Parathyroid adenoma (tissue), 2 donors: ENCODE results near the gene SLC37A3.

Experiments used
- H2AFZ ChIP-seq: fragments of 300-600 bp; sonication (generic); one replicate; pipeline ENCODE4 v1.7.0; 2017; ENCODE audit warnings: antibody characterized with exemption, mild to moderate bottlenecking
- H3K27ac ChIP-seq: fragments of 300-600 bp; sonication (generic); one replicate; pipeline ENCODE4 v1.7.0; 2017
- H3K27me3 ChIP-seq: fragments of 300-600 bp; sonication (generic); one replicate; pipeline ENCODE4 v1.7.0; 2017; ENCODE audit warnings: low read length; ENCODE audit not compliant: control insufficient read depth, insufficient read depth
- H3K36me3 ChIP-seq: fragments of 300-600 bp; sonication (generic); one replicate; pipeline ENCODE4 v1.7.0; 2017; ENCODE audit warnings: low read length; ENCODE audit not compliant: control insufficient read depth, insufficient read depth
- H3K4me1 ChIP-seq: fragments of 300-600 bp; sonication (generic); one replicate; pipeline ENCODE4 v1.7.0; 2017; ENCODE audit warnings: control low read depth
- H3K4me2 ChIP-seq: fragments of 300-600 bp; sonication (generic); one replicate; pipeline ENCODE4 v1.7.0; 2017; ENCODE audit warnings: low read length
- H3K4me3 ChIP-seq: fragments of 300-600 bp; sonication (generic); one replicate; pipeline ENCODE4 v1.7.0; 2017; ENCODE audit warnings: low read depth, low read length
- H3K79me2 ChIP-seq: fragments of 300-600 bp; sonication (generic); one replicate; pipeline ENCODE4 v1.7.0; 2017; ENCODE audit warnings: control low read depth
- H3K9ac ChIP-seq: fragments of 300-600 bp; sonication (generic); one replicate; pipeline ENCODE4 v1.7.0; 2017; ENCODE audit warnings: mild to moderate bottlenecking
- H3K9me3 ChIP-seq: fragments of 300-600 bp; sonication (generic); one replicate; pipeline ENCODE4 v1.7.0; 2017; ENCODE audit warnings: low read length; ENCODE audit not compliant: control insufficient read depth
- TF ChIP-seq, protein P1 (sequence below): fragments of 300-600 bp; sonication (generic); IDR thresholded peaks from one replicate; pipeline ENCODE4 v1.7.0; 2017; ENCODE audit warnings: antibody characterized with exemption, mild to moderate bottlenecking
- donor health status: primary hyperparathyroidism.

The SLC37A3 gene

DNA sequence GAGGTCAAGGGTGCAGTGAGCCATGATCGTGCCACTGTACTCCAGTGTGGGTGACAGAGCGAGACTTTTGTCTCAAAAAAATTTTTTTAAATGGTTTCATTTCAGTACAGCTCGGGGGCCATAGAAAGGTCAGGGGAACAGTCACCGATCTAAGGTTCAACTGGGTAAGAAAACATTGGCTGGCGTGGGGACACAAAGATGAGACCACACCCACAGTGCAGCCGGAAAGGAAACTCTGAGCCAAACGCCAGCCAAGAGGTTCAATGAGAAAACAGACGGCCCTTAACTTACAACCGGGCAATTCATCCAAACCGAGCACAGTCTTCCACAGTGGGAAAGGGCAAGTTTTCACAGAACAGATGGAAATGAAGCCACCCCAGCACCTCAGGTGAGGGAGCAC, 65.1 kb downstream of the SLC37A3 start:
- H3K36me3 ChIP-seq, result no peaks in the 10 kb centered on the region
- H3K27me3 ChIP-seq, result no peaks in the 10 kb centered on the region
- no peak overlapping the region for H3K27ac ChIP-seq
- no peaks in the 10 kb centered on the region for H3K9me3 ChIP-seq
- TF ChIP-seq, protein P1, sequence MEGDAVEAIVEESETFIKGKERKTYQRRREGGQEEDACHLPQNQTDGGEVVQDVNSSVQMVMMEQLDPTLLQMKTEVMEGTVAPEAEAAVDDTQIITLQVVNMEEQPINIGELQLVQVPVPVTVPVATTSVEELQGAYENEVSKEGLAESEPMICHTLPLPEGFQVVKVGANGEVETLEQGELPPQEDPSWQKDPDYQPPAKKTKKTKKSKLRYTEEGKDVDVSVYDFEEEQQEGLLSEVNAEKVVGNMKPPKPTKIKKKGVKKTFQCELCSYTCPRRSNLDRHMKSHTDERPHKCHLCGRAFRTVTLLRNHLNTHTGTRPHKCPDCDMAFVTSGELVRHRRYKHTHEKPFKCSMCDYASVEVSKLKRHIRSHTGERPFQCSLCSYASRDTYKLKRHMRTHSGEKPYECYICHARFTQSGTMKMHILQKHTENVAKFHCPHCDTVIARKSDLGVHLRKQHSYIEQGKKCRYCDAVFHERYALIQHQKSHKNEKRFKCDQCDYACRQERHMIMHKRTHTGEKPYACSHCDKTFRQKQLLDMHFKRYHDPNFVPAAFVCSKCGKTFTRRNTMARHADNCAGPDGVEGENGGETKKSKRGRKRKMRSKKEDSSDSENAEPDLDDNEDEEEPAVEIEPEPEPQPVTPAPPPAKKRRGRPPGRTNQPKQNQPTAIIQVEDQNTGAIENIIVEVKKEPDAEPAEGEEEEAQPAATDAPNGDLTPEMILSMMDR, result no peak
- no peak overlapping the region for H3K4me2 ChIP-seq
- H2AFZ ChIP-seq, result no peak overlapping the region
- H3K4me1 ChIP-seq, result no peaks in the 10 kb centered on the region
- no peak overlapping the region for H3K9ac ChIP-seq
- H3K4me3 ChIP-seq, result no peak overlapping the region
- H3K79me2 ChIP-seq, result no peaks in the 10 kb centered on the region

DNA sequence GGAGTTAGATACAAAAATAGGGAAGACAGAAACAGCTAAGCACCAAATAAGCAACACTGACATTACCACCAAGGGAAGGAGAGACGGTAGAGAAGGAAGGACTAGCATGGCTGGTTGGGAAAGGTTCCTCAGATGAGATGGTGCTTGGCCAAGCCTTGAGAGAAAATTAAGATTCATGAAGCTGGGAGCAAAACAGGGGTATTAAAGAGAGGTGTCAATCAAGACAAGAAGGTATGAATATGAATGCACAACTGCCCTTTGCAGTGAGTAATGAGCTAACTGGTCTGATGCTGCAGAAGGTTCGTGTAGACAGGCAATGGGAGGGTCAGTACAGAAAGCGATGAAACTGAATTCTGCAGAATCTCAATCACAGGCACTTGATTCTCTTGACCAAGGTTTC, 67.7 kb downstream of the SLC37A3 start:
- no peak overlapping the region for H3K4me3 ChIP-seq
- no peaks in the 10 kb centered on the region for H3K36me3 ChIP-seq
- H3K4me2 ChIP-seq, result no peak overlapping the region
- no peak overlapping the region for H2AFZ ChIP-seq
- no peaks in the 10 kb centered on the region for H3K79me2 ChIP-seq
- no peaks in the 10 kb centered on the region for H3K9me3 ChIP-seq
- H3K9ac ChIP-seq, result no peak overlapping the region
- no peaks in the 10 kb centered on the region for H3K27me3 ChIP-seq
- TF ChIP-seq, protein P1, result no peak
- H3K4me1 ChIP-seq, result no peaks in the 10 kb centered on the region
- no peak overlapping the region for H3K27ac ChIP-seq

DNA sequence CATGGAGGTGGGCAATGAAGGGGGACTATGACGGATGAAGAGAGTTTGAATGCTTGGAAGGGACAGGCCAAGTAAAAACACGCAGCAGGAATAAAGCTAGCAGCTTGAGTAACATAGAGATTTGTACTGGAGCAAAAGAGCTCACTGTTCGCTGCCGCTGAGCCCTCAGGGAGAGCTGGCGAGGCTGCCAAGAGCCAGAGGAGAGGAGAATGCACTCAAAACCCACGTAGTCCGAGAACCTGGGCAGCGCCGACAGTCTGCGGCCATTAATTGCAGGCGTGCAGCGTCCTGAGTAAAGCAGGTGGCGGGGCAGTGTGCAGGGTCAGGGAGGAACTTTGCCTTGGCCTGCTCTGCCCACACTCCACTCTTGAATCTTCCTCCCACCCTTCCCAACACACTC, 68.2 kb downstream of the SLC37A3 start:
- H3K27me3 ChIP-seq, result no peaks in the 10 kb centered on the region
- no peaks in the 10 kb centered on the region for H3K79me2 ChIP-seq
- H3K4me3 ChIP-seq, result no peak overlapping the region
- H3K36me3 ChIP-seq, result no peaks in the 10 kb centered on the region
- H3K4me2 ChIP-seq, result no peak overlapping the region
- TF ChIP-seq, protein P1, result no peak
- no peaks in the 10 kb centered on the region for H3K4me1 ChIP-seq
- H3K27ac ChIP-seq, result no peak overlapping the region
- H2AFZ ChIP-seq, result no peak overlapping the region
- H3K9me3 ChIP-seq, result no peaks in the 10 kb centered on the region
- H3K9ac ChIP-seq, result no peak overlapping the region

DNA sequence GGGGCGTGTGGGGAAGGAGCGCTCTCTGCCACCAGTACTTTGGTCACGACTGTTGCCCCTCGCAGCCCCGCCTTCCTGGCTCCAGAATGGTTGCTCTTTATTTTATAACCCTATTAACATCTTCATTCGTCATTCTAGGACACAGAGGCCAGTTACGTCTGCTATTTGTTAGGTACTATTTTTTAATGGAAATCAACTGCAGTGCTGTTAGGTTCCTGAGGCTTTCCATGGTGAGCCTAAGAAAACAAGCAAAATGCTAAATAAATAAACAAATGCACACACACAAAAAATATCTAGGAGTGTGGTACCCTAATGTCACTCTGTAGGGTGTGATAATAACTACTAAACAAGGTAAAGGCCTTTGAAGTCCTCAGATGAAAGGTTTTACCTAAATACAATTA, 71.1 kb downstream of the SLC37A3 start:
- Histone ChIP-seq H3K4me3 (no peak overlapping the region), H3K79me2 (no peaks in the 10 kb centered on the region), H3K4me2 (no peak overlapping the region), H3K36me3 (no peaks in the 10 kb centered on the region), H2AFZ (no peak overlapping the region), H3K9me3 (no peaks in the 10 kb centered on the region), H3K4me1 (no peaks in the 10 kb centered on the region), H3K27me3 (no peaks in the 10 kb centered on the region), H3K9ac (no peak overlapping the region), H3K27ac (no peak overlapping the region)
- TF ChIP-seq, protein P1, result no peak

DNA sequence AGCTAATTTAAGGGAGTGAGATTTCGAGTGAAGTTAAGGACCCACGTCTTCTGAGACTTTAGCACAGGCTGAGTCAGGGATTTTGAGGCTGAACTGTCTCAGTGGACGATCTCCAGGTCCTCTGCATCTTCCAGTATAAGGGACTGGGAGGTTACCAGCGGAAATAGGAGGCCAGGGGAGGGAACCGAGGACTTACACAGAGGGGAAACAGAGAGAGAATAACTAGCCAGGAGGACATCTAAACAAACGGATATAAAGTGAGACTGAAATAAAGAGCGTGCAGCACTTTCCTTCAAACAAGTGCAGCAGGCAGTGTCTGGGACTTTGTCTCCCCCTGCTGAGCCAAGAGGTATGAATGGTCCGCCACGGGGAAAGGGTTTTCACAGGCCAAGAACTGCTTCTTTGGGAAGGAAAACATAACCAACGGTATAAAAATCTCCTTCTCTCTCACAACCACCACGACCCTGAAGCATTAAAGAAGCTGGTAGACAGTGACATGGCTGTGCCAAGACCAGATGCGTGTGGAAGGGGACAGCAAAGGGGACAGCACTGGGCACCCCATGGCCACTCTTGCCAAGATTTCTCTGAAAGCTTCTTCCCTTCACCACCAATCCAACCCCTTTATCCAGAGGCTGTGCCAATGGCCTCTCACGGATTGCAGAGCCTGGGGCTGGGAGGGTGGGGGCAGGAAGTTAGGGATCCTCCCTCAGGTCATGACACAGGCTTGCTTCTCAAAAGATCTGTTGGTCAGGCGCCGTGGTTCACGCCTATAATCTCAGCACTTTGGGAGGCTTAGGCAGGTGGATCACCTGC, 72.0 kb downstream of the SLC37A3 start:
- Histone ChIP-seq H3K4me3 (no peak overlapping the region), H3K9me3 (no peaks in the 10 kb centered on the region), H2AFZ (peak overlapping the region; percentile 68), H3K9ac (no peak overlapping the region), H3K4me2 (peak overlapping the region; percentile 36), H3K27ac (no peak overlapping the region), H3K36me3 (no peaks in the 10 kb centered on the region), H3K4me1 (no peaks in the 10 kb centered on the region), H3K79me2 (no peaks in the 10 kb centered on the region), H3K27me3 (no peaks in the 10 kb centered on the region)
- TF ChIP-seq, protein P1, result peak; percentile 70
